Upper lobe of left lung (tissue), 6 donors: ENCODE results near the gene KLRC2. TPM values are rescaled to one million over a fixed set of nuclear protein-coding genes. Genes with fewer than 3 reads are reported as not detected.
"Not testable (repeated sequence)": the region's sequence is repeated elsewhere in the genome, so short reads cannot be mapped to it uniquely, and the experiment has no call there.

Experiments used
- ATAC-seq, 2 donors: fragments of 200-7000 bp; cut with Tn5 transposase; one replicate each; pipeline ENCODE4 v1.9.1; 2022; ENCODE audit warnings: mild to moderate bottlenecking in 2 of 2, moderate library complexity in 2 of 2; ENCODE audit not compliant: low FRiP score in 2 of 2
- DNase-seq, 2 donors: peaks; one replicate each; pipeline ENCODE4 v3.0.0-alpha.2; 2019 to 2020
- H3K27ac ChIP-seq, 4 donors: fragments of 200-600 bp; sonication (generic); one replicate each; pipeline ENCODE4 v1.5.1; 2016 to 2019
- H3K27me3 ChIP-seq, 4 donors: fragments of 200-600 bp; sonication (generic); one replicate each; pipeline ENCODE4 v1.5.1; 2017 to 2019
- H3K36me3 ChIP-seq, 4 donors: fragments of 200-600 bp; sonication (generic); one replicate each; pipeline ENCODE4 v1.5.1; 2016 to 2019
- H3K4me1 ChIP-seq, 4 donors: fragments of 200-600 bp; sonication (generic); one replicate each; pipeline ENCODE4 v1.5.1; 2018 to 2019
- H3K4me3 ChIP-seq, 4 donors: fragments of 200-600 bp; sonication (generic); one replicate each; pipeline ENCODE4 v1.5.1; 2017 to 2019; ENCODE audit warnings: mild to moderate bottlenecking in 2 of 4, moderate library complexity in 1 of 4
- H3K9me3 ChIP-seq, 4 donors: fragments of 200-600 bp; sonication (generic); one replicate each; pipeline ENCODE4 v1.5.1; 2018 to 2019
- EP300 ChIP-seq, 4 donors: sonication (generic); formaldehyde crosslinking; IDR thresholded peaks; one replicate each; pipeline ENCODE4 v1.5.1; 2017; ENCODE audit warnings: antibody characterized with exemption in 4 of 4, control low read depth in 2 of 4
- POLR2A ChIP-seq, 4 donors: fragments of 450-650 bp; IDR thresholded peaks; one replicate each; pipeline ENCODE4 v1.5.1; 2016 to 2017; ENCODE audit warnings: antibody characterized with exemption in 4 of 4, mild to moderate bottlenecking in 2 of 4
- POLR2AphosphoS5 ChIP-seq, 2 donors: sonication (generic); formaldehyde crosslinking; IDR thresholded peaks; one replicate each; pipeline ENCODE4 v1.5.1; 2017; ENCODE audit warnings: antibody characterized with exemption in 2 of 2
- WGBS, 2 donors: methylation state at CpG; one replicate each; pipeline ENCODE4 v1.1.5; 2017 to 2018; 5-methylcytosine and 5-hydroxymethylcytosine counted together
- total RNA-seq, 6 donors: library from RNA; depleted of rRNA in 4 of 6; stranded (reverse); fragments of >200 nt in 4 of 6; gene quantifications; one replicate each; pipeline versions ENCODE4 v1.1.0 to v1.2.1, GENCODE V29; 2016 to 2021
- TF ChIP-seq, protein P1 (sequence below), 6 experiments: fragments of 450-650 bp in 4 of 6; fragments of 200-600 bp in 2 of 6; sonication (generic) in 2 of 6; IDR thresholded peaks; one replicate each; pipeline ENCODE4 v1.5.1; 2016 to 2019; ENCODE audit warnings: antibody characterized with exemption in 6 of 6
- donor health status: DM: no; HTN: no; CAD: no; lungs with moderate emphysema.
- donor health status: DM: no; HTN: yes; CAD: no; lungs with severe emphysema.

The KLRC2 gene
- total RNA-seq, 6 donors from 2014 or later = 0.88 to 9.7 (median 2.3) TPM

DNA sequence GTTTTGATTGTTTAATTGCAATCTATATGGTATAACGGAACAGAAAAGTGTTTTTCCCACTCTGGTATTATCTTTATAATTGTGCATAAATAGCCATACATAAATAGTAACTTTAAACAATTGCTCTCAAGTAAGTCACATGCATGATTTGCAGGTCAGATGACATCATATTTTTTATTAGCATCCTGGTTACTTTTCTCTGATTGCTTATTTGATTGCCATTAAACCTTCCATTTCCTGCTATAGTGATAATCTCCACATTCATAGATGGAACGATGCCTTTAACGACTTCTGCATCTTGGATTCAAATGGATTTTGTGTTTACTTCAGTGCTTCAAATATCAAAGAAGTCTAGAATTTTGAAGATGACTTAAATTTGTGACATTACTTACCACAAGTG, 42.5 kb downstream of the KLRC2 start:
- peaks cover 5 to 22% (median 17%) of the 10 kb centered on the region in 4 donors for H3K4me1 ChIP-seq
- H3K36me3 ChIP-seq = no peaks in the 10 kb centered on the region
- 52 to 53% methylated on average over 3 of the region's 3 CpGs for WGBS, 2 donors
- DNase-seq (no peak), ATAC-seq (no peak)
- H3K27ac ChIP-seq = no peak overlapping the region
- no peak overlapping the region for H3K4me3 ChIP-seq
- H3K9me3 ChIP-seq = no peaks in the 10 kb centered on the region
- no peak for TF ChIP-seq POLR2A (IDR thresholded peaks at IDR 0.05)
- TF ChIP-seq POLR2AphosphoS5 (IDR thresholded peaks at IDR 0.05) = no peak
- TF ChIP-seq, protein P1, sequence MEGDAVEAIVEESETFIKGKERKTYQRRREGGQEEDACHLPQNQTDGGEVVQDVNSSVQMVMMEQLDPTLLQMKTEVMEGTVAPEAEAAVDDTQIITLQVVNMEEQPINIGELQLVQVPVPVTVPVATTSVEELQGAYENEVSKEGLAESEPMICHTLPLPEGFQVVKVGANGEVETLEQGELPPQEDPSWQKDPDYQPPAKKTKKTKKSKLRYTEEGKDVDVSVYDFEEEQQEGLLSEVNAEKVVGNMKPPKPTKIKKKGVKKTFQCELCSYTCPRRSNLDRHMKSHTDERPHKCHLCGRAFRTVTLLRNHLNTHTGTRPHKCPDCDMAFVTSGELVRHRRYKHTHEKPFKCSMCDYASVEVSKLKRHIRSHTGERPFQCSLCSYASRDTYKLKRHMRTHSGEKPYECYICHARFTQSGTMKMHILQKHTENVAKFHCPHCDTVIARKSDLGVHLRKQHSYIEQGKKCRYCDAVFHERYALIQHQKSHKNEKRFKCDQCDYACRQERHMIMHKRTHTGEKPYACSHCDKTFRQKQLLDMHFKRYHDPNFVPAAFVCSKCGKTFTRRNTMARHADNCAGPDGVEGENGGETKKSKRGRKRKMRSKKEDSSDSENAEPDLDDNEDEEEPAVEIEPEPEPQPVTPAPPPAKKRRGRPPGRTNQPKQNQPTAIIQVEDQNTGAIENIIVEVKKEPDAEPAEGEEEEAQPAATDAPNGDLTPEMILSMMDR (IDR thresholded peaks at IDR 0.05) = no peak
- TF ChIP-seq EP300 (IDR thresholded peaks at IDR 0.05) = no peak
- no peaks in the 10 kb centered on the region for H3K27me3 ChIP-seq

DNA sequence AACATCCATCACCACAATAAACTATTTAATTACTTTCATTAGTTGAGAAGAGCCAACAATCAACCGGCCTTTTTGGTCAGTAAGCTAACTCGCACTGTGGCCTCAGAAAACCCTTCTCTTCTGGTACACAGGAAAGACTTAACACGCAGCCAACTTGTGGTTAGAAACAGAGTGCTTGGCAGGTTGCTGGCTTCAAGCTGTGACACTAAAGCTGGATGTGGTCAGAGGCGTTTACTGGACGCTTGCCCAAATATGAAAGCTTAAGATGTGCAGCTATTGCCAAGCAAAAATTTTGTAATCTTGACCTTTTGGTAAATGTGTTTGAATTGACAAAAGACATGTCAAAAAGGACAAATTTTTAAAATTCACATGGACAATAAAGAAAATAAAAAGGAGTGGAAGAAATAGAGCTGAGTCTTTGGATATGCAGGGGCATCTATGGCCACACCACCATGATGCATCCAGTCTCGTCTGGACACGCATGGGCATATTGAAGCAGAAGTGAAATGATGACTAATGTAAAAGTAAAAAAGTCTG, 43.3 kb downstream of the KLRC2 start:
- H3K4me1 ChIP-seq = peaks cover 5 to 22% (median 17%) of the 10 kb centered on the region in 4 donors
- H3K9me3 ChIP-seq = no peaks in the 10 kb centered on the region
- peak in 1 of 2 donors; percentile 84 for DNase-seq
- no peaks in the 10 kb centered on the region for H3K27me3 ChIP-seq
- no peak overlapping the region for H3K4me3 ChIP-seq
- peak; percentile 65 to 83 for ATAC-seq
- 21 to 36% methylated on average over 7 of the region's 7 CpGs for WGBS, 2 donors
- no peaks in the 10 kb centered on the region for H3K36me3 ChIP-seq
- H3K27ac ChIP-seq = peak overlapping the region in 1 of 4 donors; percentile 15
- TF ChIP-seq POLR2AphosphoS5 (IDR thresholded peaks at IDR 0.05) = peak in 1 of 2 donors; percentile 62
- TF ChIP-seq POLR2A (IDR thresholded peaks at IDR 0.05) = no peak
- TF ChIP-seq, protein P1 (IDR thresholded peaks at IDR 0.05) = no peak
- TF ChIP-seq EP300 (IDR thresholded peaks at IDR 0.05) = peak in 1 of 4 donors; percentile 30

DNA sequence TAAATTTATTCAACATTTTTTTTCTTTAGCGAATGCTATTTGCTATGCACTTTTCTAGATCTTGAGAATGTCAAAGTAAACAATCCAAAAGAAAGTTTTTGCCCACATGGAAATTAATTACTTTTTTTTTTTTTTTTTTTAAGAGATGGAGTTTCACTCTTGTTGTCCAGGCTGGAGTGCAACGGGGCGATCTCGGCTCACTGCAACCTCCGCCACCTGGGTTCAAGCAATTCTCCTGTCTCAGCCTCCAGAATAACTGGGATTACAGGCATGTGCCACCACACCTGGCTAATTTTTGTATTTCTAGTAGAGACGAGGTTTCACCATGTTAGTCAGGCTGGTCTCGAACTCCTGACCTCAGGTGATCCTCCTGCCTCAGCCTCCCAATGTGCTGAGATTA, 44.8 kb downstream of the KLRC2 start:
- not testable (repeated sequence) for H3K4me3 ChIP-seq, H3K36me3 ChIP-seq, H3K9me3 ChIP-seq, H3K27ac ChIP-seq, DNase-seq, ATAC-seq, H3K27me3 ChIP-seq
- 84 to 85% methylated on average over 7 of the region's 7 CpGs for WGBS, 2 donors
- H3K4me1 ChIP-seq = peaks cover 5 to 22% (median 16%) of the 10 kb centered on the region in 4 donors

DNA sequence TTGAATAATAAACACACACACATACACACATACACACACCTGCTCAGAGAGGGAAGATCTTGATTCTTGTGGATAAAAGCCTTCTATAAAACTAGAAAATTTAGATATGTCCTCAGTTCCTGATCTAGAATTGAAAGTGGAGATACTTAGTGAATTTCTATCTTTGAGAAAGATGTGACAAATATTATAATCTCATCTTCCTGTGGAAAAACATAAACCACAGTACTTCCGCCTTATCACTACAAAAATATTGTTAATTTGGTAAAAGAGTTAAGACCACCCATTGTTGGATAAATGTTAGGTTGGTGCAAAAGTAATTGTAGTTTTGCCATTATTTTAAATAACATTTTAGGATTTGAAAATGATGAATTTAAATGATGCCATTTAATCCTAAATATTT, 45.9 kb downstream of the KLRC2 start, which contains the start of gene KLRK1:
TSS of gene KLRK1 (minus strand) at position 138 of the 400 bp plus-strand sequence. CDS start 1,231 bp downstream, outside the sequence.
- DNase-seq (no peak), ATAC-seq (no peak)
- Histone ChIP-seq H3K4me1 (peaks cover 3 to 19% (median 10%) of the 10 kb centered on the region in 4 donors), H3K36me3 (no peaks in the 10 kb centered on the region), H3K9me3 (no peaks in the 10 kb centered on the region), H3K27ac (peak within 1 kb of the TSS in 1 of 4 donors; percentile 16), H3K27me3 (no peaks in the 10 kb centered on the region), H3K4me3 (no peak within 1 kb of the TSS)
- 81 to 82% methylated on average over 1 of the region's 1 CpG for WGBS, 2 donors
- TF ChIP-seq EP300 (IDR thresholded peaks at IDR 0.05) = no peak
- TF ChIP-seq POLR2A (IDR thresholded peaks at IDR 0.05) = peak in 1 of 4 donors; percentile 20

DNA sequence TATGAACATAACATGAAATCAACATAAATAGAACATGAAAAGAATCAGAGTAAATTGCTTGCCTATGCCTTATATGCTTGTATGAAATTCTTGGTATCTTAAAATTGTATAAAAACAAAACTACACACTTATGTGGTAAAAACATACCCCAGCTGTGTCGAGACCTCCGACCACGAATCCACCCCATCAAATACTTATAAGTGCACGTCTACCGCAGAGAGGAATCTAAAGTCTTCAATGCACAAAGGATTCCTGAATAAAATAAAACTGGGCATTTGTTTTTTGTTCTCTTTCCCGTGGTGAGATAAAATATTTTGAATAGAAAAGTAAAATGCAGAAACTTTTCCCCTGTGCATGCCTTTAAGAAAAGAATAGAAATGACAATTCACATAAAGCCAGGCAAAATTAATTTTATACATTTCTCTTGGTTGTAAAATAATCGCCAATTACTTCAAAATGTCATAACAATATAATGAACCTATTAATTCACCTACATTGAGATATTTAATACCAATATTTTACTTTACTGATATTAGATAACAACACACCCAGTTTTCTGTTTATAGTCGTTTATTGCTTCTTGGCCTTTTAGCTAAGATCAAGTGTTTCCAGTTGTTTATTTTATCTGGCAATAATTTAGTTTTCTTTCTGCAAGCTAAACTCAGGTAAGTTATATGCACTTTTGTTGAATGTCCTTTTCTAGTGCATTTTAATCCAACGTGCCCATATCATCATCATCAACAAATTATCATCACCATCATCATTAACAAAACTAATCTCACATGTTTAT, 47.0 kb downstream of the KLRC2 start:
- Histone ChIP-seq H3K4me1 (peaks cover 3 to 19% (median 10%) of the 10 kb centered on the region in 4 donors), H3K36me3 (no peaks in the 10 kb centered on the region), H3K9me3 (no peaks in the 10 kb centered on the region), H3K27me3 (no peaks in the 10 kb centered on the region), H3K4me3 (no peak overlapping the region), H3K27ac (no peak overlapping the region)
- DNase-seq (no peak), ATAC-seq (no peak)
- 69 to 75% methylated on average over 9 of the region's 9 CpGs for WGBS, 2 donors
- TF ChIP-seq, protein P1 (IDR thresholded peaks at IDR 0.05) = no peak
- TF ChIP-seq EP300 (IDR thresholded peaks at IDR 0.05) = no peak
- no peak for TF ChIP-seq POLR2AphosphoS5 (IDR thresholded peaks at IDR 0.05)
- TF ChIP-seq POLR2A (IDR thresholded peaks at IDR 0.05) = no peak

DNA sequence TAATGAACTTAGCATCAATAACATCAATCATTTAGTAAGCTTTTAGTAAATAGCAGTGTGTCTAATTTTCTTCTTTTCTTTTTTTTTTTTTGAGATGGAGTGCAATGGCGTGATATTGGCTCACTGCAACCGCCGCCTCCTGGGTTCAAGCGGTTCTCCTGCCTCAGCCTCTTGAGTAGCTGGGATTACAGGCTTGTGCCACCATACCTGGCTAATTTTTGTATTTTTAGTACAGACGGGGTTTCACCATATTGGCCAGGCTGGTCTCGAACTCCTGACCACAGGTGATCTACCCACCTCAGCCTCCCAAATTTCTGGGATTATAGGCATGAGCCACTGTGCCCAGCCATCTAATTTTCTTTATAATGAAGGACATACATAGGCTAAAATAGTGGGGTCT, 48.3 kb downstream of the KLRC2 start:
- H3K4me3 ChIP-seq = peak overlapping the region in 2 of 4 donors; percentile 6 to 14

More for the DNA sequence above, 48.3 kb downstream of the KLRC2 start:
- H3K4me1 ChIP-seq, ATAC-seq, H3K36me3 ChIP-seq, H3K27me3 ChIP-seq, H3K9me3 ChIP-seq, DNase-seq: not testable (repeated sequence)
- WGBS, 2 donors = 85 to 89% methylated on average over 5 to 6 of the region's 6 CpGs
- H3K27ac ChIP-seq = peak overlapping the region in 1 of 4 donors; percentile 12
